K562 (cell line): ENCODE measurements around the gene PDE8A. TPM values are rescaled to one million over a fixed set of nuclear protein-coding genes. Genes with fewer than 3 reads are reported as not detected.

ENCODE experiments used
- ATAC-seq: fragments of 200-7000 bp; cut with Tn5 transposase; 3 replicates; pipeline ENCODE4 v1.9.1; 2020; ENCODE audit warnings: moderate library complexity
- BruUV-seq: library from RNA; stranded (reverse); fragments of 400-500 nt; replicated peaks from 2 replicates; lab custom pipeline; 2021; lab: Mats Ljungman, UMichigan
- CTCF ChIA-PET: fragments of 300-600 bp; formaldehyde crosslinking; extraction: SDS; loops from one replicate; lab custom pipeline; 2021; ENCODE audit warnings: low intra/inter-chr PET ratio; lab: Yijun Ruan, JAX
- POLR2A ChIA-PET: fragments of 300-600, 350-650 bp; sonication (Branson Sonifier 250); formaldehyde crosslinking; extraction: SDS; loops from one replicate; lab custom pipeline; 2021; ENCODE audit warnings: antibody characterized with exemption, inconsistent platforms; lab: Yijun Ruan, JAX
- DNase-seq, 4 experiments: peaks; one replicate each; pipeline versions ENCODE4 v3.0.0 to v3.0.0-alpha.2; 2011 to 2018; ENCODE audit warnings: low spot score in 3 of 4, mixed read lengths in 3 of 4; ENCODE audit errors: extremely low read depth in 1 of 4
- FAIRE-seq: peaks from 2 replicates; lab custom pipeline; 2011; peaks lifted over from hg19 to GRCh38; lab: Jason Lieb, UNC
- H2AFZ ChIP-seq: 2 replicates; pipeline ENCODE4 v1.6.0; 2011; ENCODE audit warnings: low read depth, low read length, control low read depth, inconsistent platforms
- H3K27ac ChIP-seq: fragments of 200-600 bp; 3 replicates; pipeline ENCODE4 v1.8.0; 2011; ENCODE audit warnings: low read depth, mild to moderate bottlenecking, control low read depth, inconsistent platforms, low read length, moderate library complexity, mixed read lengths; ENCODE audit errors: extremely low read depth
- H3K27me3 ChIP-seq, 2 experiments: fragments of 300-600 bp in 1 of 2; 2 replicates in 1 of 2; 3 replicates in 1 of 2; pipeline versions ENCODE4 v1.6.0 to v1.8.0; 2011; ENCODE audit warnings: inconsistent platforms in 2 of 2, low read length in 2 of 2, mild to moderate bottlenecking in 1 of 2, mixed read lengths in 1 of 2, moderate library complexity in 1 of 2; ENCODE audit not compliant: control insufficient read depth in 2 of 2, insufficient read depth in 2 of 2
- H3K36me3 ChIP-seq: fragments of 300-600 bp; 3 replicates; pipeline ENCODE4 v1.8.0; 2011; ENCODE audit warnings: mild to moderate bottlenecking, low read length, inconsistent platforms; ENCODE audit not compliant: control insufficient read depth, insufficient read depth
- H3K4me1 ChIP-seq, 2 experiments: fragments of 200-600 bp in 1 of 2; replicated peaks in 1 of 2; 2 replicates in 1 of 2; 3 replicates in 1 of 2; pipeline versions ENCODE4 v1.5.1 to v1.8.0; 2011; ENCODE audit warnings: inconsistent platforms in 2 of 2, low read length in 2 of 2, mild to moderate bottlenecking in 1 of 2, mixed read lengths in 1 of 2, moderate library complexity in 1 of 2; ENCODE audit not compliant: control insufficient read depth in 2 of 2, insufficient read depth in 2 of 2
- H3K4me2 ChIP-seq: 2 replicates; pipeline ENCODE4 v1.6.1; 2011; ENCODE audit warnings: low read length, control low read depth, inconsistent platforms, mixed read lengths; ENCODE audit not compliant: insufficient read depth
- H3K4me3 ChIP-seq: fragments of 200-600 bp; sonication (generic), shearing (Covaris generic); 2 replicates; pipeline ENCODE4 v1.5.1; 2016; ENCODE audit warnings: control low read depth, inconsistent platforms
- H3K79me2 ChIP-seq: fragments of 200-600 bp; 3 replicates; pipeline ENCODE4 v1.8.0; 2011; ENCODE audit warnings: low read length, inconsistent platforms; ENCODE audit not compliant: control insufficient read depth, insufficient read depth
- H3K9ac ChIP-seq, 2 experiments: 2 replicates each; pipeline versions ENCODE4 v1.6.0 to v1.6.1; 2011; ENCODE audit warnings: low read depth in 2 of 2, low read length in 2 of 2, control low read depth in 1 of 2, inconsistent platforms in 1 of 2, mild to moderate bottlenecking in 1 of 2, mixed read lengths in 1 of 2; ENCODE audit not compliant: insufficient read depth in 1 of 2
- H3K9me1 ChIP-seq: one replicate; pipeline ENCODE4 v1.6.0; 2011; ENCODE audit warnings: inconsistent platforms, mild to moderate bottlenecking, low read length, moderate library complexity; ENCODE audit not compliant: control insufficient read depth, insufficient read depth
- H3K9me3 ChIP-seq: replicated peaks from 2 replicates; pipeline ENCODE4 v1.5.1; 2011; ENCODE audit warnings: low read depth, low read length, inconsistent platforms; ENCODE audit not compliant: control insufficient read depth, insufficient read depth
- H4K20me1 ChIP-seq: replicated peaks from 2 replicates; pipeline ENCODE4 v1.6.1; 2011; ENCODE audit warnings: low read length, inconsistent platforms, mixed read lengths; ENCODE audit not compliant: control insufficient read depth, insufficient read depth
- E2F3 ChIP-seq: fragments of 250-450 bp; sonication (Bioruptor Pico); IDR thresholded peaks from 2 replicates; pipeline ENCODE4 v1.4.0; 2020; ENCODE audit warnings: mild to moderate bottlenecking
- FOS ChIP-seq: IDR thresholded peaks from 3 replicates; pipeline ENCODE4 v1.6.1; 2011; ENCODE audit not compliant: insufficient read length; ENCODE audit errors: extremely low read depth
- PCBP2 ChIP-seq: fragments of 200-400 bp; formaldehyde crosslinking; IDR thresholded peaks from 2 replicates; pipeline ENCODE4 v1.6.1; 2018; ENCODE audit warnings: low read length, low read depth, mild to moderate bottlenecking, moderate library complexity; ENCODE audit not compliant: poor library complexity, severe bottlenecking
- PHB2 ChIP-seq: fragments of 450-650 bp; IDR thresholded peaks from 2 replicates; pipeline ENCODE4 v1.6.1; 2017; ENCODE audit warnings: low read depth
- POLR2AphosphoS2 ChIP-seq: IDR thresholded peaks from 2 replicates; pipeline ENCODE4 v1.6.1; 2012; ENCODE audit warnings: low read length, improper control_type of control experiment
- SIRT6 ChIP-seq: IDR thresholded peaks from one replicate; pipeline ENCODE4 v1.6.1; 2012; ENCODE audit warnings: low read depth, mild to moderate bottlenecking, control low read depth, inconsistent platforms, low read length, moderate library complexity
- ZNF778 ChIP-seq: fragments of 450-650 bp; formaldehyde crosslinking; IDR thresholded peaks from 2 replicates; pipeline ENCODE4 v1.4.0; 2020; ENCODE audit warnings: mild to moderate bottlenecking, moderate library complexity
- ZNF780A ChIP-seq: fragments of 250-450 bp; sonication (Bioruptor Pico); IDR thresholded peaks from 2 replicates; pipeline ENCODE4 v1.5.0; 2021; ENCODE audit warnings: mild to moderate bottlenecking
- WGBS: fragments of 100-300 bp; shearing (Covaris generic); methylation state at CpG from one replicate; pipeline ENCODE4 v1.1.6; 2016; ENCODE audit warnings: low coverage, mixed read lengths; ENCODE audit not compliant: insufficient coverage; ENCODE audit errors: missing lambda C conversion rate; 5-methylcytosine and 5-hydroxymethylcytosine counted together
- in situ Hi-C: fragments of 300-500 bp; cut with MboI; formaldehyde crosslinking; loops from 4 replicates; pipeline ENCODE4 v1.15.0; 2018; ENCODE audit warnings: inconsistent platforms, mixed read lengths
- intact Hi-C: fragments of 100-400 bp; cut with micrococcal nuclease; formaldehyde crosslinking; loops from 2 replicates; pipeline ENCODE4 v1.14.2; 2022
- polyA plus RNA-seq, 8 experiments: library from polyadenylated mRNA; depleted of rRNA in 4 of 8; stranded (reverse) in 5 of 8; unstranded in 3 of 8; fragments of >200 nt; fragmentation: Nextera tagmentation in 2 of 8; fragmentation: Illumina TruSeq in 1 of 8; extraction: Ambion mirVana in 2 of 8; extraction: Trizol in 1 of 8; gene quantifications; 2 replicates each; pipeline versions ENCODE4 v1.2.1 to v1.2.3, GENCODE V29; 2011 to 2014; ENCODE audit warnings: inconsistent platforms in 1 of 8, missing spikeins in 1 of 8
- total RNA-seq, 7 experiments: library from RNA; depleted of rRNA in 6 of 7; stranded (reverse); fragments of >200 nt in 6 of 7; fragmentation: Illumina TruSeq in 2 of 7; extraction: Trizol in 2 of 7; gene quantifications; 2 replicates each; pipeline versions ENCODE4 v1.2.1 to v1.2.3, GENCODE V29; 2011 to 2021; ENCODE audit warnings: low replicate concordance in 1 of 7
- TF ChIP-seq, protein P1 (sequence below): sonication (generic); formaldehyde crosslinking; IDR thresholded peaks from 2 replicates; pipeline ENCODE4 v1.8.0; 2023; ENCODE audit warnings: missing genetic modification reagents, mild to moderate bottlenecking, borderline replicate concordance
- TF ChIP-seq, protein P2 (sequence below): fragments of 450-650 bp; conservative IDR thresholded peaks from 2 replicates; pipeline ENCODE4 v1.6.1; 2016; ENCODE audit warnings: missing genetic modification characterization, low read depth, mild to moderate bottlenecking, missing compliant biosample characterization, moderate library complexity

The PDE8A gene
- total and polyA plus RNA-seq, 9 of the 15 experiments (the other 6 are each of a cell fraction or from before 2014, with no cell fraction given), result 5.9 to 40.3 (median 19.8) TPM

GRCh38 chr15:85149465-85150129 lies 167.9 kb downstream of the PDE8A start:
- TF ChIP-seq PCBP2, result no peak
- FAIRE-seq, result peak; percentile 42
- no peaks in the 10 kb centered on the region for H3K4me1 ChIP-seq
- ChIA-PET POLR2A (no interaction called here), CTCF (no interaction called here)
- H3K79me2 ChIP-seq, result no peaks in the 10 kb centered on the region
- ATAC-seq, result no peak
- no peaks in the 10 kb centered on the region; a peak in 1 of 5 replicates for H3K27me3 ChIP-seq
- no peak for DNase-seq
- no peaks in the 10 kb centered on the region for H3K9me1 ChIP-seq
- no peaks in the 10 kb centered on the region for H3K36me3 ChIP-seq
- no peak overlapping the region for H2AFZ ChIP-seq
- 13% methylated on average over 5 of the region's 5 CpGs for WGBS
- in situ Hi-C loops, result no loop called here
- no TSS peak for BruUV-seq
- H3K4me3 ChIP-seq, result no peak overlapping the region
- no peak overlapping the region for H3K27ac ChIP-seq
- H4K20me1 ChIP-seq, result no peaks in the 10 kb centered on the region
- no peak overlapping the region for H3K9ac ChIP-seq
- intact Hi-C loops, result no loop called here
- H3K9me3 ChIP-seq, result no peaks in the 10 kb centered on the region
- no peak overlapping the region for H3K4me2 ChIP-seq

- Histone ChIP-seq H3K4me1 (no peaks in the 10 kb centered on the region), H3K27me3 (no peaks in the 10 kb centered on the region; a peak in 1 of 5 replicates), H3K79me2 (no peaks in the 10 kb centered on the region), H3K27ac (no peak overlapping the region), H3K4me3 (no peak overlapping the region), H4K20me1 (no peaks in the 10 kb centered on the region), H3K36me3 (no peaks in the 10 kb centered on the region), H3K9ac (no peak overlapping the region), H3K9me3 (no peaks in the 10 kb centered on the region), H3K4me2 (no peak overlapping the region), H2AFZ (no peak overlapping the region), H3K9me1 (no peaks in the 10 kb centered on the region)
- in situ Hi-C loops, result no loop called here
- DNase-seq (no peak), ATAC-seq (no peak), FAIRE-seq (no peak)
- intact Hi-C loops, result no loop called here
- no TSS peak for BruUV-seq
- WGBS, result 12% methylated on average over 2 of the region's 2 CpGs
- ChIA-PET POLR2A (no interaction called here), CTCF (no interaction called here)
- TF ChIP-seq, protein P1, sequence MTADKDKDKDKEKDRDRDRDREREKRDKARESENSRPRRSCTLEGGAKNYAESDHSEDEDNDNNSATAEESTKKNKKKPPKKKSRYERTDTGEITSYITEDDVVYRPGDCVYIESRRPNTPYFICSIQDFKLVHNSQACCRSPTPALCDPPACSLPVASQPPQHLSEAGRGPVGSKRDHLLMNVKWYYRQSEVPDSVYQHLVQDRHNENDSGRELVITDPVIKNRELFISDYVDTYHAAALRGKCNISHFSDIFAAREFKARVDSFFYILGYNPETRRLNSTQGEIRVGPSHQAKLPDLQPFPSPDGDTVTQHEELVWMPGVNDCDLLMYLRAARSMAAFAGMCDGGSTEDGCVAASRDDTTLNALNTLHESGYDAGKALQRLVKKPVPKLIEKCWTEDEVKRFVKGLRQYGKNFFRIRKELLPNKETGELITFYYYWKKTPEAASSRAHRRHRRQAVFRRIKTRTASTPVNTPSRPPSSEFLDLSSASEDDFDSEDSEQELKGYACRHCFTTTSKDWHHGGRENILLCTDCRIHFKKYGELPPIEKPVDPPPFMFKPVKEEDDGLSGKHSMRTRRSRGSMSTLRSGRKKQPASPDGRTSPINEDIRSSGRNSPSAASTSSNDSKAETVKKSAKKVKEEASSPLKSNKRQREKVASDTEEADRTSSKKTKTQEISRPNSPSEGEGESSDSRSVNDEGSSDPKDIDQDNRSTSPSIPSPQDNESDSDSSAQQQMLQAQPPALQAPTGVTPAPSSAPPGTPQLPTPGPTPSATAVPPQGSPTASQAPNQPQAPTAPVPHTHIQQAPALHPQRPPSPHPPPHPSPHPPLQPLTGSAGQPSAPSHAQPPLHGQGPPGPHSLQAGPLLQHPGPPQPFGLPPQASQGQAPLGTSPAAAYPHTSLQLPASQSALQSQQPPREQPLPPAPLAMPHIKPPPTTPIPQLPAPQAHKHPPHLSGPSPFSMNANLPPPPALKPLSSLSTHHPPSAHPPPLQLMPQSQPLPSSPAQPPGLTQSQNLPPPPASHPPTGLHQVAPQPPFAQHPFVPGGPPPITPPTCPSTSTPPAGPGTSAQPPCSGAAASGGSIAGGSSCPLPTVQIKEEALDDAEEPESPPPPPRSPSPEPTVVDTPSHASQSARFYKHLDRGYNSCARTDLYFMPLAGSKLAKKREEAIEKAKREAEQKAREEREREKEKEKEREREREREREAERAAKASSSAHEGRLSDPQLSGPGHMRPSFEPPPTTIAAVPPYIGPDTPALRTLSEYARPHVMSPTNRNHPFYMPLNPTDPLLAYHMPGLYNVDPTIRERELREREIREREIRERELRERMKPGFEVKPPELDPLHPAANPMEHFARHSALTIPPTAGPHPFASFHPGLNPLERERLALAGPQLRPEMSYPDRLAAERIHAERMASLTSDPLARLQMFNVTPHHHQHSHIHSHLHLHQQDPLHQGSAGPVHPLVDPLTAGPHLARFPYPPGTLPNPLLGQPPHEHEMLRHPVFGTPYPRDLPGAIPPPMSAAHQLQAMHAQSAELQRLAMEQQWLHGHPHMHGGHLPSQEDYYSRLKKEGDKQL (CRISPR knock-in tag), result no peak
- TF ChIP-seq PHB2, result no peak
- TF ChIP-seq POLR2AphosphoS2, result no peak
- TF ChIP-seq, protein P2, sequence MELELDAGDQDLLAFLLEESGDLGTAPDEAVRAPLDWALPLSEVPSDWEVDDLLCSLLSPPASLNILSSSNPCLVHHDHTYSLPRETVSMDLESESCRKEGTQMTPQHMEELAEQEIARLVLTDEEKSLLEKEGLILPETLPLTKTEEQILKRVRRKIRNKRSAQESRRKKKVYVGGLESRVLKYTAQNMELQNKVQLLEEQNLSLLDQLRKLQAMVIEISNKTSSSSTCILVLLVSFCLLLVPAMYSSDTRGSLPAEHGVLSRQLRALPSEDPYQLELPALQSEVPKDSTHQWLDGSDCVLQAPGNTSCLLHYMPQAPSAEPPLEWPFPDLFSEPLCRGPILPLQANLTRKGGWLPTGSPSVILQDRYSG, result no peak
- TF ChIP-seq ZNF778 (CRISPR knock-in tag), result no peak
- TF ChIP-seq FOS, result no peak
- no peak for TF ChIP-seq SIRT6
- TF ChIP-seq ZNF780A (CRISPR knock-in tag), result no peak
- no peak for TF ChIP-seq E2F3 (CRISPR knock-in tag)
Observed at GRCh38 chr15:85150130-85150480, 168.4 kb downstream of the PDE8A start.
